Activated CD8-positive, alpha-beta T cell treated with anti-CD3 and anti-CD28 coated beads for 36 hours (primary cell): Measurements from ENCODE around the gene SIRPA. TPM values are rescaled to one million over a fixed set of nuclear protein-coding genes. Genes with fewer than 3 reads are reported as not detected.

Source experiments
- ATAC-seq: fragments of 200-7000 bp; cut with Tn5 transposase; one replicate; pipeline ENCODE4 v1.10.0; 2021; ENCODE audit warnings: mild to moderate bottlenecking, moderate library complexity
- CTCF ChIA-PET: fragments of 350-600 bp; sonication (Branson Sonifier 250); formaldehyde crosslinking; loops from one replicate; lab custom pipeline; 2021; ENCODE audit warnings: antibody characterized with exemption; lab: Charles Lee
- POLR2A ChIA-PET: fragments of 350-600 bp; sonication (Branson Sonifier 250); formaldehyde crosslinking; loops from one replicate; lab custom pipeline; 2021; ENCODE audit warnings: antibody characterized with exemption; lab: Charles Lee
- DNase-seq: peaks from one replicate; pipeline ENCODE4 v3.0.0-alpha.2; 2020
- H3K27ac Mint-ChIP-seq: one replicate; pipeline ENCODE4 v1.8.0; 2021; ENCODE audit warnings: mild to moderate bottlenecking, mixed read lengths
- H3K27me3 Mint-ChIP-seq: one replicate; pipeline ENCODE4 v1.8.0; 2021; ENCODE audit warnings: mixed read lengths
- H3K36me3 Mint-ChIP-seq: one replicate; pipeline ENCODE4 v1.8.0; 2021; ENCODE audit warnings: low read depth, mixed read lengths
- H3K4me1 Mint-ChIP-seq: one replicate; pipeline ENCODE4 v1.8.0; 2021; ENCODE audit warnings: low read depth, mixed read lengths
- H3K4me3 Mint-ChIP-seq: one replicate; pipeline ENCODE4 v1.8.0; 2021; ENCODE audit warnings: mild to moderate bottlenecking, moderate library complexity, mixed read lengths
- H3K9me3 Mint-ChIP-seq: one replicate; pipeline ENCODE4 v1.8.0; 2021; ENCODE audit warnings: mixed read lengths
- CTCF ChIP-seq: fragments of 200-600 bp; IDR thresholded peaks from one replicate; pipeline ENCODE4 v1.8.0; 2022; ENCODE audit warnings: antibody characterized with exemption, mild to moderate bottlenecking
- intact Hi-C: fragments of 100-400 bp; cut with micrococcal nuclease; formaldehyde crosslinking; loops from one replicate; pipeline ENCODE4 v1.10.0; 2022
- total RNA-seq, 2 experiments: library from RNA; stranded (reverse); gene quantifications; one replicate each; pipeline ENCODE4 v1.2.3, GENCODE V29; 2021

The SIRPA gene
- total RNA-seq, 2 experiments from 2014 or later: 0.09 TPM

GRCh38 chr20:1928782-1929181 lies 33.6 kb downstream of the SIRPA start:
- Mint-ChIP-seq H3K9me3 (no peaks in the 10 kb centered on the region), H3K36me3 (no peaks in the 10 kb centered on the region), H3K4me3 (no peak overlapping the region), H3K27ac (no peak overlapping the region), H3K27me3 (peaks cover 18% of the 10 kb centered on the region), H3K4me1 (no peaks in the 10 kb centered on the region)
- DNase-seq: no peak
- no peak for TF ChIP-seq CTCF
- intact Hi-C loops: no loop called here
- CTCF ChIA-PET: no interaction called here
- POLR2A ChIA-PET: no interaction called here
- ATAC-seq: no peak

GRCh38 chr20:1929460-1929859 lies 34.3 kb downstream of the SIRPA start:
- Mint-ChIP-seq H3K36me3 (no peaks in the 10 kb centered on the region), H3K27me3 (peaks cover 18% of the 10 kb centered on the region), H3K4me1 (no peaks in the 10 kb centered on the region), H3K4me3 (no peak overlapping the region), H3K27ac (no peak overlapping the region), H3K9me3 (no peaks in the 10 kb centered on the region)
- intact Hi-C loops: no loop called here
- ChIA-PET CTCF (no interaction called here), POLR2A (no interaction called here)
- ATAC-seq (no peak), DNase-seq (no peak)
- TF ChIP-seq CTCF: no peak

GRCh38 chr20:1930165-1930564 lies 35.0 kb downstream of the SIRPA start:
- no peak overlapping the region for H3K27ac Mint-ChIP-seq
- ATAC-seq (no peak), DNase-seq (no peak)
- CTCF ChIA-PET: no interaction called here
- H3K4me1 Mint-ChIP-seq: no peaks in the 10 kb centered on the region
- no peak for TF ChIP-seq CTCF
- H3K9me3 Mint-ChIP-seq: no peaks in the 10 kb centered on the region
- H3K36me3 Mint-ChIP-seq: no peaks in the 10 kb centered on the region
- POLR2A ChIA-PET: no interaction called here
- H3K27me3 Mint-ChIP-seq: peaks cover 22% of the 10 kb centered on the region
- intact Hi-C loops: no loop called here
- no peak overlapping the region for H3K4me3 Mint-ChIP-seq

DNA sequence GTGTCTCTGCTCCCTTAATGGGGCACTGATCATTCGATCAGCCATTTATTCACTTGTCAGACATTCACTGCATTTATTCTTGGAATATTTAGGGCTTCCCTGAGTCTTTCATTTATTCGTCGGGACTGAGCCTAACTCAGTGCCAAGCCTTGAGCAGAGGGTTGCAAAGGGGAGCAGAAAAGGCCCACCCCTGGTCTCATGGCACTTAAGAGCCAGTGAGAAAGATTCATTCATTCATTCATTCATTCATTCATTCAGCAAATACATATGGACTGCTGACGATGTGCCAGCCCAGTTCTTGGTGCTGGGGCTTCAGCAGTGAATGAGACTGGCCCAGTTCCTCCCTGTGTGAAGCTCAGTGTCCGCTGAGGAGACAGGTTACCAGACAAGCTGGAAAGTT lies 36.6 kb downstream of the SIRPA start:
- ATAC-seq (no peak), DNase-seq (no peak)
- H3K27me3 Mint-ChIP-seq: peaks cover 23% of the 10 kb centered on the region
- H3K4me1 Mint-ChIP-seq: no peaks in the 10 kb centered on the region
- H3K9me3 Mint-ChIP-seq: no peaks in the 10 kb centered on the region
- POLR2A ChIA-PET: no interaction called here
- no peaks in the 10 kb centered on the region for H3K36me3 Mint-ChIP-seq
- no peak overlapping the region for H3K27ac Mint-ChIP-seq
- H3K4me3 Mint-ChIP-seq: no peak overlapping the region
- TF ChIP-seq CTCF: no peak
- intact Hi-C loops: no loop called here
- CTCF ChIA-PET: no interaction called here

- POLR2A ChIA-PET: no interaction called here
- intact Hi-C loops: no loop called here
- ATAC-seq: no peak
Measured at GRCh38 chr20:1932971-1933370, 37.8 kb downstream of the SIRPA start.

More at GRCh38 chr20:1932971-1933370, 37.8 kb downstream of the SIRPA start:
- H3K4me3 Mint-ChIP-seq: no peak overlapping the region
- no peaks in the 10 kb centered on the region for H3K4me1 Mint-ChIP-seq
- DNase-seq: no peak
- CTCF ChIA-PET: no interaction called here
- H3K27me3 Mint-ChIP-seq: peaks cover 25% of the 10 kb centered on the region
- no peak for TF ChIP-seq CTCF
- no peak overlapping the region for H3K27ac Mint-ChIP-seq
- no peaks in the 10 kb centered on the region for H3K9me3 Mint-ChIP-seq
- no peaks in the 10 kb centered on the region for H3K36me3 Mint-ChIP-seq
